KOPT-K1 (cell line): ENCODE data around the gene HOXC5.
A peak's percentile ranks its signal among the peaks of the same experiment; 100 is the strongest.

ENCODE experiments used
- H3K27ac ChIP-seq: fragments of 200-600 bp; sonication (generic); 2 replicates; pipeline ENCODE4 v1.5.1; 2016; ENCODE audit warnings: antibody characterized with exemption, mild to moderate bottlenecking, low read depth, low read length; ENCODE audit not compliant: poor library complexity, severe bottlenecking
- H3K36me3 ChIP-seq: fragments of 200-600 bp; sonication (generic); 2 replicates; pipeline ENCODE4 v1.5.1; 2017; ENCODE audit warnings: antibody characterized with exemption, mild to moderate bottlenecking, low read length, moderate library complexity; ENCODE audit not compliant: insufficient read depth
- H3K9me3 ChIP-seq: fragments of 200-600 bp; sonication (generic); 2 replicates; pipeline ENCODE4 v1.5.1; 2017; ENCODE audit warnings: antibody characterized with exemption, low read length, mild to moderate bottlenecking; ENCODE audit not compliant: insufficient read depth, poor library complexity, severe bottlenecking

HOXC5 gene

GRCh38 chr12:53993162-53994008, 39.5 kb upstream of the HOXC5 start:
- Histone ChIP-seq H3K9me3 (no peaks in the 10 kb centered on the region), H3K27ac (no peak overlapping the region), H3K36me3 (no peaks in the 10 kb centered on the region)

GRCh38 chr12:53994009-53994263, 38.9 kb upstream of the HOXC5 start:
- Histone ChIP-seq H3K9me3 (no peaks in the 10 kb centered on the region), H3K27ac (no peak overlapping the region), H3K36me3 (no peaks in the 10 kb centered on the region)

GRCh38 chr12:53994264-53995001, 38.4 kb upstream of the HOXC5 start:
- Histone ChIP-seq H3K36me3 (no peaks in the 10 kb centered on the region), H3K27ac (no peak overlapping the region)

GRCh38 chr12:53995002-53995377, 37.9 kb upstream of the HOXC5 start:
- Histone ChIP-seq H3K27ac (no peak overlapping the region), H3K9me3 (no peaks in the 10 kb centered on the region), H3K36me3 (no peaks in the 10 kb centered on the region)

More at GRCh38 chr12:53994264-53995001, 38.4 kb upstream of the HOXC5 start:
- H3K9me3 ChIP-seq: no peaks in the 10 kb centered on the region

GRCh38 chr12:53995378-53996239, 37.2 kb upstream of the HOXC5 start:
- Histone ChIP-seq H3K36me3 (no peaks in the 10 kb centered on the region), H3K9me3 (no peaks in the 10 kb centered on the region), H3K27ac (peak overlapping the region; percentile 1)

- Histone ChIP-seq H3K9me3 (no peaks in the 10 kb centered on the region), H3K27ac (peak overlapping the region; percentile 1), H3K36me3 (no peaks in the 10 kb centered on the region)
These were observed 36.3 kb upstream of the HOXC5 start for GRCh38 chr12:53996240-53997203.

- H3K27ac ChIP-seq: no peak overlapping the region
- no peaks in the 10 kb centered on the region for H3K9me3 ChIP-seq
- H3K36me3 ChIP-seq: no peaks in the 10 kb centered on the region
These were observed 35.4 kb upstream of the HOXC5 start for GRCh38 chr12:53997204-53998109.

GRCh38 chr12:53998110-53998899, 34.5 kb upstream of the HOXC5 start:
- no peak overlapping the region for H3K27ac ChIP-seq

GRCh38 chr12:53998900-53999236, 34.0 kb upstream of the HOXC5 start:
- H3K9me3 ChIP-seq: no peaks in the 10 kb centered on the region
- H3K36me3 ChIP-seq: no peaks in the 10 kb centered on the region
- H3K27ac ChIP-seq: no peak overlapping the region

More at GRCh38 chr12:53998110-53998899, 34.5 kb upstream of the HOXC5 start:
- Histone ChIP-seq H3K36me3 (no peaks in the 10 kb centered on the region), H3K9me3 (no peaks in the 10 kb centered on the region)

GRCh38 chr12:53999559-54000115, 33.2 kb upstream of the HOXC5 start:
- H3K9me3 ChIP-seq: no peaks in the 10 kb centered on the region
- no peak overlapping the region for H3K27ac ChIP-seq
- H3K36me3 ChIP-seq: no peaks in the 10 kb centered on the region

- Histone ChIP-seq H3K27ac (no peak within 1 kb of the TSS), H3K36me3 (no peaks in the 10 kb centered on the region), H3K9me3 (no peaks in the 10 kb centered on the region)
These were observed 32.4 kb upstream of the HOXC5 start, which contains the start of gene HOXC9 for GRCh38 chr12:54000116-54001114. HOXC9 (plus strand) TSS chr12:54000161; CDS start chr12:54000189, 28 bp downstream.
